Stimulated activated CD4-positive, alpha-beta T cell treated with anti-CD3 and anti-CD28 coated beads, Interleukin-4, amount 100 ng/mL, for 24 hours (primary cell): ENCODE results near the gene THEMIS.
"Not testable (repeated sequence)": the region's sequence is repeated elsewhere in the genome, so short reads cannot be mapped to it uniquely, and the experiment has no call there.

Experiments
- DNase-seq: peaks from one replicate; pipeline ENCODE4 v3.0.0-alpha.2; 2020

THEMIS gene

DNA sequence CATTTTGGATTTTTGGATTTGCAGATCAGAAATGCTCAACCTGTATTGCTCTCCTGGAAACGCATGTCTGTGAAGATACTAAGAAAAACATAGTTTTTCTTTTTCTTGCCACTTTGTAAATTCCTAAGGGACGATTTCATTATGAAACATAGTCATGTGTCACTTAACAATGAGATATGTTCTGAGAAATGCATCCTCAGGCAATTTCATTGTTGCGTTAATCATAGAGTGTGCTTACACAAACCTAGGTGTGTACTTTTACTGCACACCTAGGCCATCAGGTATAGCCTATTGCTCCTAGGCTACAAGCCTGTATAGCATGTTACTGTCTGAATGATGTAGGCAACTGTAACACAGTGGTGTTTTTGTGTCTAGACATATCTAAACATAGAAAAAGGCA lies 13.4 kb upstream of the THEMIS start:
- DNase-seq: no peak

- no peak for DNase-seq
Measured at GRCh38 chr6:127912914-127913313, 12.1 kb upstream of the THEMIS start.

DNA sequence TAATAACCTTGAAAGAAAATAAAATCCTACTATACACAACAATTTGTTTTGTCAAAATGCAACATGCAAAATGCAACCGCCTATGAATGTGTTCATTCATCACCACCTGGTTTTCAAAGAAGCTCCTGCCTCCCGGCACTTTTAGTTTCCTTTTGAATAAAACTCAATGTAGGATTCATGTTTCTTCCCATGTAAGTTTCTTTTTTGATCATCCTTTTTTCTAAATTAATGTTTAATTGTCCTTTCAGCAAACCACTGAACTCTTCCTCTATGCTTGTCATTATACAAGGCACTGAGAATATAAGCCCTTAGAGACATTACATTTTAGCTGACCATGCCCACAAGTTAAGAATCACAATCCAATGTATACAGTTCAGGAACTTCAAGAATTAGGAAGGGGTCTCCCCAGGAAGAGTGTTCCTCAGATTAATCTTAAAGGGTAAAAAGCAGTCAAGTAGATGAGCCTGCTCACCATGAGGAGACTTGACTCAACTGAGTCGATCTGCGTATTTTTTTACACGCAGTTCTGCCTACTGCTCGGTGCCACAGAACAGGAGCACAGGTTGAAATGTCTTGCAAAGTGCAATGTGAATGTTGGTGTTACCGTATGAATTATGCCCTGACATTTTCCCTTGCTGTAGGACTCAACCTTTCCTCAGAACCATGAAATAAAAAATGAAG lies 7.2 kb upstream of the THEMIS start:
- peak; percentile 51 for DNase-seq

DNA sequence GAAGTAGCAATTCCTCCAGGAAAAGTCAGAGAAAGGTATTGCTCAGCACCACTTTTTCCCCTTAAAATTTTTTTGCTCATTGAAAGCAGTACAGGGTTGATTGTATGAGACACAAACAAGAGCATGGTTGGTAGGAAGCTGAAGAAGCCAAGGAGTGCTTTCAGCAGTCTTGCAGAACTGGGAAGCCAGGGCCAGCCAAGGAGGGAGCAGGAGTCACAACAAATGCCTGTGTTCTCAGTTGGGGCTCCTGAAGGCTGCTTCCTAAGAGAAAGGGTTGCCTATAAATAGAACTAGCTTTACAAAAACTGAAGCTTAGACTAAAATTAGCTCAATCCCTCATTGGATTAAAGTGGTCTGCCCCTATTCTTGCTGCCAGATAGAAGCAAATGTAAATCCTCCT lies 3.3 kb upstream of the THEMIS start:
- DNase-seq: no peak

DNA sequence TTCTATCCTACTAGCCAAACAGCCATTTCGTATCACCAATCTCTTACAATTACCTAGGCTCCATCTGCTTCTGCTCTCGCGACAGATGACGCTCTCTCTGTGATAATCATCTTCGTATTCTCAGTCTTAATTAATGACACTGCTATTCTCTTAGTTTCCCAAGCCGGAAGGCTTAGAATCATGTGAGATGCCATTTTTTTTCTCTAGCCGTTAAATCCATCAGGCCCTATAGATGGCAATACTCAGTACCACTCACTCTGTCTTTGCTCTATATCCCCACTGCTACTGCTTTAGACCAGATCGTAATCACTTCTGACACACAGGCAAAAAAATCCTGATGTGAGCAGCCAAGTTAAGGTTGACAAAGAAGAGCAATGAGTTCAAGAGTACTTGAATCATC lies 2.1 kb upstream of the THEMIS start:
- DNase-seq: no peak

DNA sequence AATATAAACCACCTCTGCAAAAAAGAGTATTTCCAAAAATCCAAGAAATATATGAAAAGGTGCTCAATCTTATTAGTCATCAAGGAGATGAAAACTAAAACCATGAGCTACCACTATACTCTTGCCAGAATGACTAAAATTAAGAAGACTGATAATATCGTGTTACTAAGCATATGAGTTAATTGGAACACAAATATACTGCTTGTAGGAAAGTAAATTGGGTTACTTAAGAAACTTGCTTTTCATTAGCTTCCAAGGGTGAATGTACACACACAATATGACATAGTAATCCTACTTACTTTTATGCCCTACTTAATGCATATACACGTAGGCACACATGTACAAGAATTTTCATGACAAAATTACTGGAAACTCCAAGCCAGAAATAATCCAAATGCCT lies 3.4 kb downstream of the THEMIS start:
- no peak for DNase-seq

GRCh38 chr6:127894051-127894450 lies 6.8 kb downstream of the THEMIS start:
- no peak for DNase-seq

GRCh38 chr6:127893541-127893940 lies 7.3 kb downstream of the THEMIS start:
- peak; percentile 61 for DNase-seq

- DNase-seq: no peak
Measured at GRCh38 chr6:127891731-127892326, 9.0 kb downstream of the THEMIS start.

- no peak for DNase-seq
Measured at GRCh38 chr6:127886603-127887002, 14.3 kb downstream of the THEMIS start.

- no peak for DNase-seq
Measured at GRCh38 chr6:127884134-127884533, 16.7 kb downstream of the THEMIS start.

DNA sequence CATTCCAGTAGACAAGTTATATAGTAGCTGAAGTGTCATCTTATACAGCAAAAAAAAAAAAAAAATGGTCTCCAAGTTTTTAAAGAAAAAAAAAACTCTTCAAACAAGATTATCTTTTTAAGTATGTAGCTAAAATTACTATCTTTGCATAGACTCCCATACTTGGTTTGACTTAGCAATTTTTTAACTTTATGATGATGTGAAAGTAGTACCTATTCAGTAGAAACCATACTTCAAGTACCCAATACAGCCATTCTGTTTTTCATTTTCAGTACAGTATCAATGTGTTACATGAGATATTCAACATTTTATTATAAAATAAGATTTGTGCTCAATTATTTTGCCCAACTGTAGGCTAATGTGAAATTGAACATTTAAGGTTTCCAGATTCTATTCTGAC lies 18.9 kb downstream of the THEMIS start:
- not testable (repeated sequence) for DNase-seq

GRCh38 chr6:127880429-127880828 lies 20.4 kb downstream of the THEMIS start:
- no peak for DNase-seq

DNA sequence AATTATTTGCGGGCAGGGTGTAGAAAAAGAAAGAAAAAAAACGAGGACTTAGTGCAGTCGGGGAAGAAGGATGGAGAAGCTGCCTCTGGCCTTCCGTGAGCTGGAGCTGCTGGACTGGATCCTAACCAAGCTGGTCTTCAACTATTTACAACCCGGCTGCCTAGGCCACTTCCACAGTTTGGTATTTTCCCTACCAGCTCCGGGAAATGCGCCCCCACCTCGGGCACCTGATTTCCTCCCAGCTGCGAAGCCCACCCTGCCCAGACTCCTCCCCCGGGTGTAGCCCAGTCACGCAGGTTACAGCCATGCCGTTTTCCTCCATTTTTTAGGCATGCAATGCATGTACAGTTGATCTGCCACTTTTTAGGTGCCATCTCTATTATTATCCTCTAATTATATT lies 21.2 kb downstream of the THEMIS start:
- DNase-seq: no peak

- DNase-seq: no peak
Measured at GRCh38 chr6:127878115-127878514, 22.7 kb downstream of the THEMIS start.

GRCh38 chr6:127877231-127877630 lies 23.6 kb downstream of the THEMIS start:
- no peak for DNase-seq

DNA sequence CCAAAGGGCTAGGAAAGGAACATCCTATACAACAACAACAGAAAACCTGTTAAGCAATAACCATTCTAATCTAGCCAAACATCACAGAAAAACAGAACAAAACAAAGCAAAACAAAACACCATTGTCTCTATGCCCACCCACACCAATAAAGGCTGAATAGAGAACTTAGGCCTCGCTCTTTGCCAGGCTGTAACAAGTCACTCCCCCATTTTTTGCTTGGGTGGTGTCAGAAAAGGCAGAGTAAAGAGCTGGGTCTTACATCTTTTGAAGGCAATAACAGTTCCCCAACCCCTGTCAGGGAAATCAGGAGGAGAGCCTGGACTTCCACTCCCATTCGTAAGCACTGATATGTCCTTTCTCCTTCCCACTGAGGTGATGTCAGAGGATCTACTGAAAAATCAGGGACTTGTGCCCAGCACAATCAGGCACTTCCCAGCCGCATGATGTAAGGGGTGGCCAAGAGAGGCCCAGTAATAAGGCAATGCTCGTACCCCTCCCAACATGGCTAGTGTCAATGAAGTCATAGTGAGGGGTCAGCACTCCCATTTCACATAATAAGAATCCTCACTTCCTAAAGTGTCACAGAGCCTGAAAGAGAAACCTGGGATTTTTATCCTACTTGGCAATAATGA lies 31.0 kb downstream of the THEMIS start:
- DNase-seq: no peak

DNA sequence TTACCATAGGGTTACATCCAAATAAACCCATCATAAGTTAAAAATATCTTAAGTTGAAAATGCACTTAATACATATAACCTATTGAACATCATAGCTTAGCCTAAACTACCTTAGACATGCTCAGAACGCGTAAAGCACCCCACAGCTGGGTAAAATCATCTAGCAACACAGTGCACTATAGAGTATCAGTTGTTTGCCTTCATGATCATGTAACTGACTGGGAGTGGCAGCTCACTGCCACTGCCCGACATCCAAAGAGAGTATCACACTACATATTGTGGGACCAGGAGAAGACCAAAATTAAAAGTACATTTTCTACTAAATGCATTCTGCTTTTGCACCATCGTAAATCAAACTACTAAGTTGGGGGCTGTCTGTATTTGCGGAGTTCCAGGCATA lies 31.7 kb downstream of the THEMIS start:
- no peak for DNase-seq

GRCh38 chr6:127868338-127868737 lies 32.5 kb downstream of the THEMIS start:
- DNase-seq: no peak

GRCh38 chr6:127866766-127867165 lies 34.1 kb downstream of the THEMIS start:
- DNase-seq: no peak

- no peak for DNase-seq
Measured at GRCh38 chr6:127865108-127865507, 35.8 kb downstream of the THEMIS start.

GRCh38 chr6:127864701-127865100 lies 36.2 kb downstream of the THEMIS start:
- no peak for DNase-seq

- DNase-seq: no peak
Measured at GRCh38 chr6:127860723-127861122, 40.1 kb downstream of the THEMIS start.

DNA sequence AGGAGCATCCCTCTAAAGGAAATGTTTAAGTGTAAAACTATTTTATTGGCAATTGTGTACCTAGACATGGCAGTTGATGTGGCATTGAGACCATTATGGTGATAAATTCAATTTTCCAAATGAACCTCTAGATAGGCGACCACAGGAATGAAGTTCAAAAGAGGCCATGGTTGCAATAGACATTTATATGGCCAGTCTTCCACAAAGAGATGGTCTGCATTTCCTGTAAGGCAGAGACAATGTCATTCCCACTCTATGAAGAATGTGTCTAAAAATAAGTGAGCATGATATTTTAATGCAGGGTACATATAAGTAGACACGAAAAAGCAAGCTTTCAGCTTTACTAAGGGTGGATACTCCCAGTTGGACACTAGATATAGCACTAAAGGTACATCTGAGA lies 40.9 kb downstream of the THEMIS start:
- no peak for DNase-seq
